ENCODE data around the gene A1CF.

Gene A1CF

DNA sequence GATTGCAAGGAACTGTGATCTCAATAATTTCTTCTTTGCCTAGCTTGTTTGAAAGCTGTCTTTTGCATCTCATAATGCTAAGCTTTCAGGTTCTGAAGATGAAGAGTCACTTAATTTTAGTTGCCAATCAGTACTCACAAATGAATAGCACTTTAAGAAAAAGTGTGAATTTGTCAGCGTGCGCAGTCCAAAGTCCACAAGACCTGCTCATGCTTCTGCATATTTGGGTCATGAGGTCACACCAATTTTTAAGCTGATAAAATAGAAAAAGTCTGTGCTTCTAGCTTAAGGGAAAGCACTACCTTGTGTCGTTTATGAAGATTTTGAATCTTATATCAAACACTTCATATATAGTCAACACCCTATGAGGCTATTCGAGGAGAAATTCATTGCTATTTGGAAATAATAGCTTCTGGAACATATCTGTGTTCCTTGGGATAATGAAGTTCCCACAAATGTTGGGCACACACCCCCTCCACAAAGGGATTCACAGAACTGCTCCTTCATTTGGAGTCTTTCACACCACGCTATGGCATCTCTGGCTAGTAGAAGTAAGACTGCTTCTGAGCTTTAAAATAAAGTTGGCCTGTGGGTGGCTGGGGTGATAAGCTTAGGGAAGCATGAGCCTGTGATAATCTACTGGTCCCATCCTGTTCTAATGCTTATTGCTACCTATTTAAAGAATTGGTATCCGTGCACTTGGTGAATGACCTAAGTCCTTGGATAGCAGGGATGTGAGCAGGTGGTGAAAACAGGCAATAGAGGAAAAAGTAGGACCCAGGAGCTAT is 33.3 kb downstream of the A1CF start:
- Histone ChIP-seq H3K27ac (ENCODE audit: low read depth, low read length) (no peak overlapping the region), H3K27me3 (ENCODE audit: control insufficient read depth, low read length) (peaks cover 11% of the 10 kb centered on the region), H3K9me3 (ENCODE audit: control insufficient read depth, insufficient read depth, low read length) (no peaks in the 10 kb centered on the region), H4K20me1 (ENCODE audit: control insufficient read depth, insufficient read depth, low read depth, low read length) (no peaks in the 10 kb centered on the region), H3K4me2 (ENCODE audit: low read length) (no peak overlapping the region), H3K9me2 (replicated peaks; ENCODE audit: control insufficient read depth, low read length) (no peaks in the 10 kb centered on the region), H3K36me3 (ENCODE audit: control insufficient read depth, low read length) (no peaks in the 10 kb centered on the region), H3F3A (ENCODE audit: control insufficient read depth, insufficient read depth) (no peaks in the 10 kb centered on the region), H3K4me3 (ENCODE audit: low read length) (no peak overlapping the region), H3K4me1 (ENCODE audit: control insufficient read depth, low read length) (no peaks in the 10 kb centered on the region), H3K79me2 (ENCODE audit: control insufficient read depth, low read length) (no peaks in the 10 kb centered on the region)
- TF ChIP-seq EZH2phosphoT487 (IDR thresholded peaks at IDR 0.05; ENCODE audit: borderline replicate concordance, low read length): no peak
- TF ChIP-seq, protein P1, sequence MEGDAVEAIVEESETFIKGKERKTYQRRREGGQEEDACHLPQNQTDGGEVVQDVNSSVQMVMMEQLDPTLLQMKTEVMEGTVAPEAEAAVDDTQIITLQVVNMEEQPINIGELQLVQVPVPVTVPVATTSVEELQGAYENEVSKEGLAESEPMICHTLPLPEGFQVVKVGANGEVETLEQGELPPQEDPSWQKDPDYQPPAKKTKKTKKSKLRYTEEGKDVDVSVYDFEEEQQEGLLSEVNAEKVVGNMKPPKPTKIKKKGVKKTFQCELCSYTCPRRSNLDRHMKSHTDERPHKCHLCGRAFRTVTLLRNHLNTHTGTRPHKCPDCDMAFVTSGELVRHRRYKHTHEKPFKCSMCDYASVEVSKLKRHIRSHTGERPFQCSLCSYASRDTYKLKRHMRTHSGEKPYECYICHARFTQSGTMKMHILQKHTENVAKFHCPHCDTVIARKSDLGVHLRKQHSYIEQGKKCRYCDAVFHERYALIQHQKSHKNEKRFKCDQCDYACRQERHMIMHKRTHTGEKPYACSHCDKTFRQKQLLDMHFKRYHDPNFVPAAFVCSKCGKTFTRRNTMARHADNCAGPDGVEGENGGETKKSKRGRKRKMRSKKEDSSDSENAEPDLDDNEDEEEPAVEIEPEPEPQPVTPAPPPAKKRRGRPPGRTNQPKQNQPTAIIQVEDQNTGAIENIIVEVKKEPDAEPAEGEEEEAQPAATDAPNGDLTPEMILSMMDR (IDR thresholded peaks at IDR 0.05; ENCODE audit: low read depth, low read length, poor library complexity, severe bottlenecking): no peak

DNA sequence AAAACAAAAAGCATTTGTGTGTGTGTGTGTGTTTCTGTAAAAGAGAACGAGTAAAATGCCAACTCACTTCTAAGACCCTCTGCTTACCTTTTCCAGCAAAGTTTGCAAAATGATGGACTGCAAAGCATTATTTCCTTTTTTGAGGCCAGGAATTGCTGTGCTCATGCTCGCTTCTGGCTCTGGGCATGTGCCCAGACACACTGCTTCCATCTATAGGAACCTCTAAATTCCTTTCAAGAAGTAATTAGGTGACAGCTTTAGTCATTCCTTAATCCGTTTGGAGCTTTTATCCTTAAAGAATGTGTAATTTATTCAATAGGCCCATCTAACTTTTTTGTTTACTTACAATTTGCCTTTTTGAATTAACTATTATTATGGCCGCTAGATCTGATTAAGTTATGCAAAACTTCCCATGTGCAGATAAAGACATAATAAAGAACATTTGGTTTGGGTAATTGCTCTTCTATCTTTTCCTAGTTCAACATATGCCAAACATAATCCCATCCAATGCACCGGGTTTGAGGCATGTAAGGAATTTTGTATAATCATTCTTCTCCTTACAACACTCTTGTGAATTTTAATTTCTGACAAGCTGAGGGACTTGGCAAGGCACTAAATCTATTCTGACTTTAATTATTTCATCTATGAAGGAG is 34.7 kb downstream of the A1CF start:
- Histone ChIP-seq H3F3A (ENCODE audit: control insufficient read depth, insufficient read depth) (no peaks in the 10 kb centered on the region), H3K4me2 (ENCODE audit: low read length) (no peak overlapping the region), H3K36me3 (ENCODE audit: control insufficient read depth, low read length) (no peaks in the 10 kb centered on the region), H3K79me2 (ENCODE audit: control insufficient read depth, low read length) (no peaks in the 10 kb centered on the region), H4K20me1 (ENCODE audit: control insufficient read depth, insufficient read depth, low read depth, low read length) (no peaks in the 10 kb centered on the region), H3K4me1 (ENCODE audit: control insufficient read depth, low read length) (no peaks in the 10 kb centered on the region), H3K27me3 (ENCODE audit: control insufficient read depth, low read length) (peaks cover 11% of the 10 kb centered on the region), H3K9me2 (replicated peaks; ENCODE audit: control insufficient read depth, low read length) (no peaks in the 10 kb centered on the region), H3K4me3 (ENCODE audit: low read length) (no peak overlapping the region), H3K9me3 (ENCODE audit: control insufficient read depth, insufficient read depth, low read length) (no peaks in the 10 kb centered on the region), H3K27ac (ENCODE audit: low read depth, low read length) (no peak overlapping the region)
- TF ChIP-seq EZH2phosphoT487 (IDR thresholded peaks at IDR 0.05; ENCODE audit: borderline replicate concordance, low read length): no peak
- TF ChIP-seq, protein P1 (IDR thresholded peaks at IDR 0.05; ENCODE audit: low read depth, low read length, poor library complexity, severe bottlenecking): no peak

DNA sequence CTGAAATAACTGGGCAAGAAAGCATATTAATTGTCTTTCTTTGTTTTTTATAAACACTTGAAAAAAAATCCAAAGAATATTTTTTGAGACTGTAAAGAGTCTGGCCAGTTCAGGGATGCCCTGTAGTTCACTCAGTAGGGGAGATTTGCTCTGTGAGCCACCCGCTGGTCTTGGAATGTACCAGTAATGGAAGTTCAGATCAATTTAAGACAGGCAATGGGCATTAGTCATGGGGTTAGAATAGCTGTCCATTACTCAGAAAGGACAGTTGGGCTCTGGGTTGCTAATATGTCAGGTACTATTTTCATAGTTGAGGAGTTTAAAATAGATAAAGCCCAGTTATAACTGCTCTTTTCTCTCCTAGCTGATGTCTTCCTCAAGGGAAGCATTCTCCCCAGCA is 38.7 kb downstream of the A1CF start:
- H3K4me1 ChIP-seq (ENCODE audit: control insufficient read depth, low read length): no peaks in the 10 kb centered on the region
- H3K9me3 ChIP-seq (ENCODE audit: control insufficient read depth, insufficient read depth, low read length): no peaks in the 10 kb centered on the region
- H3K27ac ChIP-seq (ENCODE audit: low read depth, low read length): no peak overlapping the region
- H4K20me1 ChIP-seq (ENCODE audit: control insufficient read depth, insufficient read depth, low read depth, low read length): no peaks in the 10 kb centered on the region
- peaks cover 11% of the 10 kb centered on the region for H3K27me3 ChIP-seq (ENCODE audit: control insufficient read depth, low read length)
- H3K4me3 ChIP-seq (ENCODE audit: low read length): no peak overlapping the region
- H3K4me2 ChIP-seq (ENCODE audit: low read length): no peak overlapping the region
- no peaks in the 10 kb centered on the region for H3K79me2 ChIP-seq (ENCODE audit: control insufficient read depth, low read length)
- H3K36me3 ChIP-seq (ENCODE audit: control insufficient read depth, low read length): no peaks in the 10 kb centered on the region
- TF ChIP-seq, protein P1 (IDR thresholded peaks at IDR 0.05; ENCODE audit: low read depth, low read length, poor library complexity, severe bottlenecking): no peak
- TF ChIP-seq EZH2phosphoT487 (IDR thresholded peaks at IDR 0.05; ENCODE audit: borderline replicate concordance, low read length): no peak
- no peaks in the 10 kb centered on the region for H3K9me2 ChIP-seq (replicated peaks; ENCODE audit: control insufficient read depth, low read length)
- H3F3A ChIP-seq (ENCODE audit: control insufficient read depth, insufficient read depth): no peaks in the 10 kb centered on the region

Measured in DOHH2 (cell line).